ENCODE results near the gene MT2A. TPM values are rescaled to one million over a fixed set of nuclear protein-coding genes. Genes with fewer than 3 reads are reported as not detected.

The MT2A gene
- total RNA-seq, 1 donor from 2014 or later: 661 TPM

DNA sequence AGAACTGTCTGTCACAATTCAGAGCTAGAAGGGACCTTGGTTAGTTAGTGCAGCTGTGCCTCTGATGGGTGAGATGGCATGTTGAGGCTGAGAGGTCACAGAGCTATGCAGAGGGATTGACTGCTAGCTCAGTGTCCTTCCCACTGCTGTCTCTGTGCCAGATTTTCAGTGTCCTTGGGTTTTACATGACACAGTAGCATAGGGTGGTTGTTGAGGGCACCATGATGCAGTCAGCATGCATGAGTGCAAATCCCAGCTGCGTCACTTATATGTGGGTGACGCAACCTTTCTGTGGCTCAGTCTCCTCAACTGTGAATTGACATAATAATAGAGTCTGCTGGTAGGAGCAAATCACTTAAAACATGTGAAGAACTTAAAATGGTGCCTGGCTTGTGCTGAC lies 32.8 kb downstream of the MT2A start:
- Histone ChIP-seq H3K4me3 (no peak overlapping the region), H3K27ac (no peak overlapping the region), H3K4me1 (peaks cover 22% of the 10 kb centered on the region), H3K36me3 (no peaks in the 10 kb centered on the region), H3K9me3 (no peaks in the 10 kb centered on the region), H3K27me3 (no peaks in the 10 kb centered on the region)
- intact Hi-C loops (cut with DNase I): no loop called here
- TF ChIP-seq CTCF (IDR thresholded peaks at IDR 0.05) (no peak), POLR2A (IDR thresholded peaks at IDR 0.05) (no peak), POLR2AphosphoS5 (IDR thresholded peaks at IDR 0.05; ENCODE audit: insufficient read depth in 1 of 2, low read depth in 1 of 2) (no peak)
- no peak for DNase-seq (ENCODE audit: extremely low spot score in 2 of 2)

GRCh38 chr16:56643080-56643778 lies 34.8 kb downstream of the MT2A start:
- Histone ChIP-seq H3K27me3 (no peaks in the 10 kb centered on the region), H3K4me3 (peak overlapping the region; percentile 27 to 35), H3K27ac (no peak overlapping the region), H3K9me3 (no peaks in the 10 kb centered on the region), H3K36me3 (no peaks in the 10 kb centered on the region), H3K4me1 (peaks cover 20% of the 10 kb centered on the region)
- no peak for DNase-seq (ENCODE audit: extremely low spot score in 2 of 2)
- TF ChIP-seq POLR2AphosphoS5 (IDR thresholded peaks at IDR 0.05; ENCODE audit: insufficient read depth in 1 of 2, low read depth in 1 of 2) (peak; percentile 48 to 67), POLR2A (IDR thresholded peaks at IDR 0.05) (no peak), CTCF (IDR thresholded peaks at IDR 0.05) (no peak)
- intact Hi-C loops (cut with DNase I): no loop called here

DNA sequence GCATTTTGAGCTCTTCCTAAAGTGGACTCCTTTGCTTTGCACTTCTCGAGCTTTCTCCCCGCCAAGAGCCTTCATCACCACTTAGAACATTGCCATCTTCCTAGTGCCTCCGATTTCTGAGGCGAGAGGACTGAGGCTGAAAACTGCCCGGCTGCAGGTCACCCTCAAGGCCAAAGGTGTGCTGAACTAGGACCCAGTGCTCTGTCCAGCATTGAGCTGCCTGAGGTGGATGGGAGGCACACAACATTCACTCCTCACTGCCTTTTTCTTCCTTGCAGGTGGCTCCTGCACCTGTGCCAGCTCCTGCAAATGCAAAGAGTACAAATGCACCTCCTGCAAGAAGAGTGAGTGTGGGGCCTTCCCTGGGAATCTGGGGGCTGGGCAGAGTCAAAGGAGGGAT lies 35.4 kb downstream of the MT2A start:
- no peaks in the 10 kb centered on the region for H3K27me3 ChIP-seq
- no peaks in the 10 kb centered on the region for H3K36me3 ChIP-seq
- no peaks in the 10 kb centered on the region for H3K9me3 ChIP-seq
- peaks cover 14% of the 10 kb centered on the region for H3K4me1 ChIP-seq
- intact Hi-C loops (cut with DNase I): no loop called here
- no peak overlapping the region for H3K27ac ChIP-seq
- H3K4me3 ChIP-seq: peak overlapping the region; percentile 27 to 35
- TF ChIP-seq POLR2AphosphoS5 (IDR thresholded peaks at IDR 0.05; ENCODE audit: insufficient read depth in 1 of 2, low read depth in 1 of 2): no peak
- no peak for TF ChIP-seq POLR2A (IDR thresholded peaks at IDR 0.05)
- no peak for TF ChIP-seq CTCF (IDR thresholded peaks at IDR 0.05)
- DNase-seq (ENCODE audit: extremely low spot score in 2 of 2): no peak

DNA sequence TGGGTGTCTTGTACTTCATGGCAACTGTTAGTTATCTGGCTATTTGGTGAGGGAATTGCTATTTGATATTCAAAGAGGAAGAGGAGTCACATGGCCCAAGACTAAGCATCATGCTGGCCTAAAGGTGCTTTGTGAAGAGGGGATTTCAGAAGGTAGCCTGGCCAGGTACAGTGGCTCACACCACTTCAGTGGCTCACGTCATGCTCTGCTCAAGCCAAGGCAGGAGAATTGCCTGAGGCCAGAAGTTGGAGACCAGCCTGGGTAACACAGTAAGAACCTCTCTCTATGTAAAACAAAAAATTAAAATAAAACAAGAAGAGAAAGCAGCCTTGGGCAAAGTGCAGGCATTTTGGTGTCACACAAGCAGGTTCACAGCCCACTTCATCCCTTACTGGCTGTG lies 36.9 kb downstream of the MT2A start:
- Histone ChIP-seq H3K9me3 (no peaks in the 10 kb centered on the region), H3K36me3 (no peaks in the 10 kb centered on the region), H3K4me1 (peaks cover 12% of the 10 kb centered on the region), H3K4me3 (no peak overlapping the region), H3K27me3 (no peaks in the 10 kb centered on the region), H3K27ac (no peak overlapping the region)
- no peak for DNase-seq (ENCODE audit: extremely low spot score in 2 of 2)
- TF ChIP-seq POLR2AphosphoS5 (IDR thresholded peaks at IDR 0.05; ENCODE audit: insufficient read depth in 1 of 2, low read depth in 1 of 2) (no peak), POLR2A (IDR thresholded peaks at IDR 0.05) (no peak), CTCF (IDR thresholded peaks at IDR 0.05) (no peak)
- intact Hi-C loops (cut with DNase I): no loop called here

- no peaks in the 10 kb centered on the region for H3K27me3 ChIP-seq
- H3K27ac ChIP-seq: no peak overlapping the region
- no peak overlapping the region for H3K4me3 ChIP-seq
- H3K36me3 ChIP-seq: no peaks in the 10 kb centered on the region
- DNase-seq (ENCODE audit: extremely low spot score in 2 of 2): no peak
- H3K4me1 ChIP-seq: peaks cover 12% of the 10 kb centered on the region
- intact Hi-C loops (cut with DNase I): no loop called here
- H3K9me3 ChIP-seq: no peaks in the 10 kb centered on the region
- TF ChIP-seq POLR2AphosphoS5 (IDR thresholded peaks at IDR 0.05; ENCODE audit: insufficient read depth in 1 of 2, low read depth in 1 of 2): no peak
- TF ChIP-seq CTCF (IDR thresholded peaks at IDR 0.05): no peak
- TF ChIP-seq POLR2A (IDR thresholded peaks at IDR 0.05): no peak
Measured at GRCh38 chr16:56645838-56646237, 37.5 kb downstream of the MT2A start.
